Loucy (cell line): ENCODE data around the gene PLAU.
A peak's percentile ranks its signal among the peaks of the same experiment; 100 is the strongest.

Experiments used
- H2AFZ ChIP-seq: fragments of 200-600 bp; sonication (generic); 2 replicates; pipeline ENCODE4 v1.6.0; 2016; ENCODE audit warnings: antibody characterized with exemption, mild to moderate bottlenecking, low read length, moderate library complexity
- H3F3A ChIP-seq: fragments of 200-600 bp; 2 replicates; pipeline ENCODE4 v1.6.0; 2016; ENCODE audit warnings: antibody characterized with exemption, low read depth, mild to moderate bottlenecking
- H3K27me3 ChIP-seq: fragments of 200-600 bp; sonication (generic); 2 replicates; pipeline ENCODE4 v1.6.1; 2014; ENCODE audit warnings: low read length, mild to moderate bottlenecking; ENCODE audit not compliant: insufficient read depth, poor library complexity, severe bottlenecking
- H3K36me3 ChIP-seq: fragments of 200-600 bp; sonication (generic); 2 replicates; pipeline ENCODE4 v1.6.1; 2016; ENCODE audit warnings: low read length; ENCODE audit not compliant: insufficient read depth
- H3K4me1 ChIP-seq: fragments of 200-600 bp; sonication (generic); 2 replicates; pipeline ENCODE4 v1.5.1; 2014; ENCODE audit warnings: low read length, mild to moderate bottlenecking; ENCODE audit not compliant: insufficient read depth, poor library complexity, severe bottlenecking
- H3K4me2 ChIP-seq: fragments of 200-600 bp; sonication (generic); 2 replicates; pipeline ENCODE4 v1.6.0; 2014; ENCODE audit warnings: antibody characterized with exemption, low read length, low read depth, mild to moderate bottlenecking; ENCODE audit not compliant: poor library complexity, severe bottlenecking
- H3K4me3 ChIP-seq: fragments of 200-600 bp; sonication (generic); 2 replicates; pipeline ENCODE4 v1.5.1; 2014; ENCODE audit warnings: low read length, mild to moderate bottlenecking, mixed read lengths; ENCODE audit not compliant: poor library complexity, severe bottlenecking
- H3K79me2 ChIP-seq: fragments of 200-600 bp; sonication (generic); 2 replicates; pipeline ENCODE4 v1.6.1; 2014; ENCODE audit warnings: low read length; ENCODE audit not compliant: insufficient read depth
- H3K9ac ChIP-seq: fragments of 200-600 bp; sonication (generic); 2 replicates; pipeline ENCODE4 v1.6.0; 2014; ENCODE audit warnings: mild to moderate bottlenecking, low read depth, low read length, moderate library complexity; ENCODE audit not compliant: poor library complexity, severe bottlenecking
- H3K9me2 ChIP-seq: fragments of 200-600 bp; sonication (generic); replicated peaks from 2 replicates; pipeline ENCODE4 v1.6.1; 2016; ENCODE audit warnings: low read depth, low read length, mixed read lengths
- H3K9me3 ChIP-seq: fragments of 200-600 bp; sonication (generic); 2 replicates; pipeline ENCODE4 v1.6.1; 2014; ENCODE audit warnings: mild to moderate bottlenecking, antibody characterized with exemption, low read length, low read depth; ENCODE audit not compliant: insufficient read depth
- H4K20me1 ChIP-seq: fragments of 200-600 bp; sonication (generic); 2 replicates; pipeline ENCODE4 v1.6.0; 2014; ENCODE audit warnings: antibody characterized with exemption, low read length, mild to moderate bottlenecking; ENCODE audit not compliant: insufficient read depth, poor library complexity, severe bottlenecking
- CTCF ChIP-seq: fragments of 200-600 bp; sonication (generic); conservative IDR thresholded peaks from 2 replicates; pipeline ENCODE4 v1.5.1; 2014; ENCODE audit warnings: mild to moderate bottlenecking, antibody characterized with exemption, low read length
- EZH2phosphoT487 ChIP-seq: fragments of 200-600 bp; IDR thresholded peaks from 2 replicates; pipeline ENCODE4 v1.6.1; 2018; ENCODE audit warnings: antibody characterized with exemption, mild to moderate bottlenecking, moderate library complexity, borderline replicate concordance

PLAU gene

DNA sequence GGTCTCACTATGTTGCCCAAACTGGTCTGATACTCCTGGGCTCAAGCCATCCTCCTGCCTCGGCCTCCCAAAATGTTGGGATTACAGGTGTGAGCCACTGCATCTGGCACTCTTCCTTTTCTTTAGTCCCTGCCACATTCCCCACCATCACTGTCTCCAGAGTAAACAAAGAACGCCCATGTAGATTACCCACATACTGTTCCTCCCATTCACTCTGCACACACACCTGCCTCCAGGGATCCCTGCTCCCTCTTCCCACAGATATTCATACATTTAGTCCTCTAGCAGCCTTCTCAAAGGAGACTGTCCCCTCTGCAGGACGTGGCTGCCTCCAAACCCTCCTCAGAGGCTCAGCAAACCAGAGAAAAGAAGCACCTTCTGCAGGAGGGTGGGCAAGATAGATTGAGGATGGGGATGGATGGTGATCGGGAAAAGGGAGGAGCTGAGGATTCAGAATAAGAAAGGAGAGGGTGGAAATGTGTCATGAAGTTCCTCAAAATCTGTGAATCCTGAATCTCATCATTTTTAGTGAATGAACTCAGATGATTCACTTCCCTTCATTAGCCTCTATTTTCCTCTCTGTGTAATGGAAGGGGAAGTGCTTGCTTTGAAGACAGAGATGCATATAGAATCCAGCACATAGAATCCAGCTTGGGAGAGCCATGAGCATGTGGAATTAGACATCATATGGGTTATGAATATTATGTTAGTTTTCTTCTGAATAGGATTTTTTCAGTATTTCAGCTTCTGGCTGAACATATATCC lies 5.5 kb upstream of the PLAU start:
- Histone ChIP-seq H3K27me3 (no peaks in the 10 kb centered on the region), H3K9me3 (no peaks in the 10 kb centered on the region), H3K4me3 (no peak overlapping the region), H3F3A (no peaks in the 10 kb centered on the region), H2AFZ (no peak overlapping the region), H4K20me1 (no peaks in the 10 kb centered on the region), H3K9ac (no peak overlapping the region), H3K79me2 (peaks cover 14% of the 10 kb centered on the region), H3K9me2 (no peaks in the 10 kb centered on the region), H3K36me3 (no peaks in the 10 kb centered on the region), H3K4me2 (no peak overlapping the region), H3K4me1 (peaks cover 37% of the 10 kb centered on the region)
- TF ChIP-seq EZH2phosphoT487 (no peak), CTCF (no peak)

GRCh38 chr10:73906524-73907447 lies 4.1 kb upstream of the PLAU start:
- Histone ChIP-seq H3K4me2 (no peak overlapping the region), H3K9ac (no peak overlapping the region), H3K79me2 (peaks cover 23% of the 10 kb centered on the region), H3K9me3 (no peaks in the 10 kb centered on the region), H3F3A (no peaks in the 10 kb centered on the region), H2AFZ (no peak overlapping the region), H3K36me3 (no peaks in the 10 kb centered on the region), H3K4me3 (no peak overlapping the region), H3K4me1 (peaks cover 43% of the 10 kb centered on the region), H4K20me1 (peaks cover 5% of the 10 kb centered on the region), H3K27me3 (no peaks in the 10 kb centered on the region), H3K9me2 (no peaks in the 10 kb centered on the region)
- TF ChIP-seq CTCF (no peak), EZH2phosphoT487 (no peak)

DNA sequence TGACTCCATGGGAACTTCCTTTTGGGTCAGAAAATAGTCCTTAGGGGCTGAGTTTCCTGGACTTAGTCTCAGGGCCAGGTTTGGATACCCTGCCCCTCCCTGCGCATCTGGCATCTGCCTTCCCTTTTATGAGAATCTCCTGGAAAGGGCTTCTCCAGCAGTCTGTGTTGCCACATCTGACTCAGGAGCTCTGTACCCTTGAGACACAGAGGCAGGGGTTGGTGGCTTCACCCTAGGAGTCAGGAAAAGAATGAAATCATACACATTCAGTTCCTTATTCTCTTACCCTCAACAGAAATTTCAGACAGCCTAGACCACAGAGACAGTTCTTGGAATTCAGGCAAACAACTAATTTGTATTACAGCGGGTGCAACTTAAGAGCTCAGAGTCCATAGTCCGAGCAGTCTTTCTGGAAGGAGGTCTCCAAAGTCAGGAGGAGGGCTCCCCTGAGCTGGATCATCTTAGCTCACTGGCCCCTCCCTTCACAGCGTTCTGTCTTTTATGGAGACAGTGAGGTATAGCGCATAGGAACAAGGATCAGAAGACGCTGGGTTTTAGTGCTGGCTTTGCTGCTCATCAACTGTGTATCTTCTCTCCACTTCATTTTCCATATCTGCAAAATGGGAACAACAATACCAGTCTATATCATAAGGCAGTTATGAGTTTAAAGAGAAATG lies 3.0 kb upstream of the PLAU start:
- peak overlapping the region; percentile 95 for H3K9ac ChIP-seq
- peak overlapping the region; percentile 99 for H3K4me2 ChIP-seq

More for the DNA sequence above, 3.0 kb upstream of the PLAU start:
- H3K9me2 ChIP-seq: no peaks in the 10 kb centered on the region
- no peaks in the 10 kb centered on the region; the same call in 1 of the 2 replicates for H3K36me3 ChIP-seq
- no peak overlapping the region for H2AFZ ChIP-seq
- H3K4me1 ChIP-seq: peaks cover 36% of the 10 kb centered on the region
- H3K9me3 ChIP-seq: no peaks in the 10 kb centered on the region
- H3F3A ChIP-seq: no peaks in the 10 kb centered on the region
- TF ChIP-seq EZH2phosphoT487 (no peak), CTCF (no peak)
- peaks cover 26% of the 10 kb centered on the region for H3K79me2 ChIP-seq
- no peaks in the 10 kb centered on the region for H3K27me3 ChIP-seq
- H4K20me1 ChIP-seq: peaks cover 8% of the 10 kb centered on the region
- H3K4me3 ChIP-seq: peak overlapping the region; percentile 82
